T-helper 2 cell treated with Interferon-gamma antibody and Interleukin-4, amounts not matched to agents 5 μg/mL and 100 μg/mL, for 36 hours (primary cell): Measurements from ENCODE around the gene COLGALT1.

Experiments used
- DNase-seq: peaks from one replicate; pipeline ENCODE4 v3.0.0; 2021; ENCODE audit warnings: low spot score
- H3K27ac Mint-ChIP-seq: one replicate; pipeline ENCODE4 v1.8.0; 2021; ENCODE audit warnings: mild to moderate bottlenecking, mixed read lengths
- H3K27me3 Mint-ChIP-seq: one replicate; pipeline ENCODE4 v1.8.0; 2021; ENCODE audit warnings: low read depth, mixed read lengths
- H3K36me3 Mint-ChIP-seq: one replicate; pipeline ENCODE4 v1.8.0; 2021; ENCODE audit warnings: low read depth, mixed read lengths
- H3K4me1 Mint-ChIP-seq: one replicate; pipeline ENCODE4 v1.8.0; 2021; ENCODE audit warnings: low read depth, mixed read lengths
- H3K4me3 Mint-ChIP-seq: one replicate; pipeline ENCODE4 v1.8.0; 2022; ENCODE audit warnings: mild to moderate bottlenecking, moderate library complexity, mixed read lengths
- H3K9me3 Mint-ChIP-seq: one replicate; pipeline ENCODE4 v1.8.0; 2021; ENCODE audit warnings: mixed read lengths

Gene COLGALT1

DNA sequence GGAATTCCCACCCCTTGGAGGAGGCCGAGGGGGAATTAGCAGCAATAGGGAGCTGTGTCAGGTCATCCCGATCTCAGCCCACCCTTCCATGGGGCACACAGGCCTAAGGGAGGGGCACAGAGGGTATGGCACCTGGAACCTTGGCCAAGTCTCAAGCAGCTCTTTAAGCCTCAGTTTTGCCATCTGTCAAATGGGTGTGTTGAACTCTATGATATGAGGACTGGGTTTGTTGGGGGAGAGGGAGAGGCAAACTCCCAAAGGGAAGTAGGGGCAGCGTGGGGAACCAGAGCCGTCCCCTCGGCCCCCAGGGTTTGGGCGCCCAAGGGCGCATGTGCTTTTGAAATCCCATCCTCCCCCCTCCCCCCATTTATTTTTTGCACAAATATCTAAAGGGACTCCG lies 49.7 kb downstream of the COLGALT1 start:
- peaks cover 6% of the 10 kb centered on the region for H3K4me1 Mint-ChIP-seq
- H3K4me3 Mint-ChIP-seq = no peak overlapping the region
- H3K27me3 Mint-ChIP-seq = peaks cover 34% of the 10 kb centered on the region
- H3K27ac Mint-ChIP-seq = no peak overlapping the region
- H3K9me3 Mint-ChIP-seq = no peaks in the 10 kb centered on the region
- H3K36me3 Mint-ChIP-seq = no peaks in the 10 kb centered on the region
- DNase-seq = no peak

DNA sequence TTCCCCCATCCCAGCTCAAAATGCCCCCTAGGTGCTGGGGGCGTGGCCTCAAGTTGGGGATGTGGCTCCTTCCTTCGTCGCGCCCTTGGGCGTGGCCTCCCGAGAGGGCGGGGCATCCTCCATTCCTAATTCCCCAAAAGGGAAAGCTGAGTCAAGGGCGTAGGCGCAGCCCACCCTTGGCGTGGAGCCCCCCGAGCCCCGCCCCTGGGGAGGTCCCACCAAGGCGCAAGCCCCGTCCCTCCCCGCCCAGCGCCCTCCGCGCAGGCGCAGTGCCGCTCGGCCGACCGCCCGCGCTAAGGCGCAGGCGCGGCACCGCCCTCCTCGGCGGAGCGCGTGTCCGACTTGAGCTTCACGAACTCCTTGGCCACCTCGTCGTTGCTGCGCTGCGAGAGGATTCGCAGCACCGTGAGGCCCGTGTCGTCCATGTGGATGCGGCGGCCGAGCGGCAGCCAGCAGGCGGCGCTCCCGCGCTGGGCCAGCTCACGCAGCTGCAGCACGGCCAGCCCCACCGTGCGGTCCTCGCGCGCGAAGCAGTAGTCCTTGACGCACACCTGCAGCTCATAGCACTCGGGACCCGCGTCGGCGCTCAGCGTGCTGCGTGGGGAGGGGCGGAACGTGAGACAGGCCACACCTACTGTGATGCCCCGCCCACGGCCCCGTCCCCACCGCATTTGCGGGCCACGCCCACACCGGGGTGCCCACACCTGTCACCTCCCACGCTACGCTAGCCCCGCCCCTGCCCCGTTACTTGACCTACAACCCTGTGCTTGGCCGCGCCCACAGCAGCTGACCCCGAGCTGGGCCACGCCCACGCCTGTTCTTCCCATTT lies 50.5 kb downstream of the COLGALT1 start:
- Mint-ChIP-seq H3K27ac (no peak overlapping the region), H3K36me3 (no peaks in the 10 kb centered on the region), H3K9me3 (no peaks in the 10 kb centered on the region), H3K27me3 (peaks cover 33% of the 10 kb centered on the region), H3K4me1 (peaks cover 6% of the 10 kb centered on the region), H3K4me3 (peak overlapping the region; percentile 77)
- DNase-seq = peak; percentile 77

DNA sequence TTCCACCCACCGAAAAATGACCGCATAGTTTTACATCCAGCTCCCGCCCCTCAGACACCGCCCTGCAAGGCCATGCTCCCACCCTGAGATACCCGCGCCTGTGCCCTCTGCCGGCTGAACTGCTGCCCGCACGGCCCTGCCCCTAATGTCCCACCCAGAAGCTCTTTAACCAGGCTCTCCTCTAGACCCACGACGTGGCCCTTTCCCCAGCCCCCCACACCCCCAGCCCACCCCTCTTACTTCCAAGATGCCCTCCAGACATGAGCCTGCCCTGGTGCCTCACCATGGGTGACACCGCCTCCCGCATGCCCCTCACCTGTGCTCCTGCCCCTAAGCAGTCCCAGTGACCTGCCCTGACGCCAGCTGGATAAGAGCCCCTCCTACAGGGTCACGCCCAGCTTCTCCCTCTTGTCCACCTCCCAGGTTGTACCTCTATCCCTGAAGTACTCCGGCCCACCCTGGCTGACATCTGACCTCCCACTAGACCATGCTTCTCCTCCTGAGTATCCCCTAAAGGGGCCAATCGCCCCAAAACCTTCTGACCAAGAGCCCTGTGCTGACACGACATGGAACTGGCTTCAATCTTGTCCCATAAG lies 51.2 kb downstream of the COLGALT1 start:
- Mint-ChIP-seq H3K27me3 (peaks cover 28% of the 10 kb centered on the region), H3K9me3 (no peaks in the 10 kb centered on the region), H3K4me1 (peaks cover 6% of the 10 kb centered on the region), H3K36me3 (no peaks in the 10 kb centered on the region), H3K27ac (no peak overlapping the region), H3K4me3 (peak overlapping the region; percentile 77)
- no peak for DNase-seq

DNA sequence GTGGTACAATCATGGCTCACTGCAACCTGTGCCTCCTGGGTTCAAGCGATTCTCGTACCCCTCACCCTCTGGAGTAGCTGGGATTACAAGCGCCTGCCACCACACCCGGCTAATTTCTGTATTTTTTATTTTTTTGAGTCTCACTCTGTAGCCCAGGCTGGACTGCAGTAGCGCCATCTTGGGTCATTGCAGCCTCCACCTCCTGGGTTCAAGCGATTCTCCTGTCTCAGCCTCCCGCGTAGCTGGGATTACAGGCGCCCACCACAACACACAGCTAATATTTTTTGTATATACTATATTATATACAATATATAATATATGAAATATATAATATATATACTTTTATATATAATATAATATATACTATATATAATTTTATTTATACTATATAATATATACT lies 52.5 kb downstream of the COLGALT1 start:
- H3K4me3 Mint-ChIP-seq = no peak overlapping the region
- no peak for DNase-seq
- peaks cover 6% of the 10 kb centered on the region for H3K4me1 Mint-ChIP-seq
- peaks cover 18% of the 10 kb centered on the region for H3K27me3 Mint-ChIP-seq
- H3K36me3 Mint-ChIP-seq = no peaks in the 10 kb centered on the region
- no peaks in the 10 kb centered on the region for H3K9me3 Mint-ChIP-seq
- no peak overlapping the region for H3K27ac Mint-ChIP-seq

DNA sequence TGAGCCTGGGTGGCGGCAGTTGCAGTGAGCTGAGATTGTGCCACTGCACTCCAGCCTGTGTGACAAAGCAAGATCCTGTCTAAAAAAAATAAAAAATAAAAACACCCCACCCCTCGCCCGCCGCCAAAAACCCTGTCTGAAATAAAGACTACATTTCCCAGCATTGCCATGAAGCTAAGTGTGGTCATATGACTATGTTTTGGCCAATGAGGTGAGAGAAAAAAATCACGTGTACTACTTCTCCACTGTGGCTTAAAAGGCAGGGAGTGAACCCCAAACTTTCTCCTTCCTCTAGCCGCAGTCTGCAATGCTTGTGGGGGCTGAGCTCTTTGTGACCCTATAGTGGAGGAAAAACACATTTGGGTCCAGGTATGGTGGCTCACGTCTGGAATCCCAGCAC lies 54.9 kb downstream of the COLGALT1 start:
- Mint-ChIP-seq H3K27me3 (peaks cover 5% of the 10 kb centered on the region), H3K4me3 (no peak overlapping the region), H3K4me1 (peaks cover 6% of the 10 kb centered on the region), H3K27ac (no peak overlapping the region), H3K9me3 (no peaks in the 10 kb centered on the region), H3K36me3 (no peaks in the 10 kb centered on the region)
- DNase-seq = no peak

DNA sequence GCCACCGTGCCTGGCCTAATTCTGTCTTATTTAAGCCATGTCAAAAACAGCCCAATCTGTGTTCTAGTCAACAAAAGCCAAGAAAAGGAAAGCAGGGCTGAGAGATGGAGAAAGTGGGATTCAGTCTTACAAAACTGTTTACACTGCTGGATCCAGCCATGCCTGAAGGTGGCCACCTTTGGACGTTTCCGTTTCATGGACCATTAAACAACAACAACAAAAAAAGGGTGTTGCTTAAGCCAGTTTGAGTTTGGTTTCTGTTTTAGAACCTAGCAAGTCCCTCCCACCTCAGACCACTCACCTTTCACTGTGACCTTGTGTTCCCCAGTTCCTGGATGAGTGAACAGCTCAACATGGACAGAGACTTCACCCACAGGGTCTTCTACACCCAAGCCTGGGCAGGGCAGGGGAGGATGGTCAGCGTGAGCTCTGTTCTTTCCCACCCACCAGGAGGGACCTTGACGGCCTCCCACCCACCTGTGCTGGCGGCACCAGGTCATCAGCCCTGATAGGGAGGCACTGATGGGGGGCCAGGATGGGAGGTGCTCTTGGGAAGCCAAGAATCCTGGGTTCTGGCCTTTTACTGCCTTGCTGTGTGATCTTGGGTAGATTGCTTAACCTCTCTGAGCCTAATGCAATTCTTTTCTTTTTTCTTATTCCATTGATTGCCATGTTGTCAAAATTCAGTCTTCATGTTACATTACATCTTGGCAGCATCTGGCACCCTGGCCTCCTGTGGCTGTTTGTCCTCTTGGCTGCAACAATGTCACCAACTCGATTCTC lies 56.2 kb downstream of the COLGALT1 start:
- Mint-ChIP-seq H3K27me3 (peaks cover 8% of the 10 kb centered on the region), H3K4me1 (peaks cover 3% of the 10 kb centered on the region), H3K4me3 (no peak overlapping the region), H3K27ac (no peak overlapping the region), H3K9me3 (no peaks in the 10 kb centered on the region), H3K36me3 (no peaks in the 10 kb centered on the region)
- DNase-seq = no peak

DNA sequence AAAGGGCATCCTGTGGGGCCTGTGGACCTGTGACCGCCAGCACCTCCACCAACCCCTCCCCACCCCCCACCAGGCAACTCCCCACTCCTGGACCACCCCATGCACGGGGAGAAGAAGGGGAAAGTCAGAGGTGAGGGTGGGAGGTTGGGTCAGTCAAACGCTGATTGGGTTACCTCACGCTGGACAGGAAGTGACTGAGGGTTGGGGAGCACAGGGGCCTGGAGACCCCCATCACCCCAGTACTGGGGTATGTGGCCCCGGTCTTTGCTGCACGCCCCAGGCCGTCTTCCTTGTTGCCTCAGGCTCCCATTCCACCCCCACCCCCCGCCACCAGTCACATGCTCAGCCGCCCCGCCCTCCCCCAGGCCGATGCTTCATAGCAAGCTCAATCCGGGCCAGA lies 59.0 kb downstream of the COLGALT1 start:
- Mint-ChIP-seq H3K27ac (no peak overlapping the region), H3K4me1 (no peaks in the 10 kb centered on the region), H3K36me3 (no peaks in the 10 kb centered on the region), H3K27me3 (peaks cover 19% of the 10 kb centered on the region), H3K4me3 (no peak overlapping the region), H3K9me3 (no peaks in the 10 kb centered on the region)
- no peak for DNase-seq

DNA sequence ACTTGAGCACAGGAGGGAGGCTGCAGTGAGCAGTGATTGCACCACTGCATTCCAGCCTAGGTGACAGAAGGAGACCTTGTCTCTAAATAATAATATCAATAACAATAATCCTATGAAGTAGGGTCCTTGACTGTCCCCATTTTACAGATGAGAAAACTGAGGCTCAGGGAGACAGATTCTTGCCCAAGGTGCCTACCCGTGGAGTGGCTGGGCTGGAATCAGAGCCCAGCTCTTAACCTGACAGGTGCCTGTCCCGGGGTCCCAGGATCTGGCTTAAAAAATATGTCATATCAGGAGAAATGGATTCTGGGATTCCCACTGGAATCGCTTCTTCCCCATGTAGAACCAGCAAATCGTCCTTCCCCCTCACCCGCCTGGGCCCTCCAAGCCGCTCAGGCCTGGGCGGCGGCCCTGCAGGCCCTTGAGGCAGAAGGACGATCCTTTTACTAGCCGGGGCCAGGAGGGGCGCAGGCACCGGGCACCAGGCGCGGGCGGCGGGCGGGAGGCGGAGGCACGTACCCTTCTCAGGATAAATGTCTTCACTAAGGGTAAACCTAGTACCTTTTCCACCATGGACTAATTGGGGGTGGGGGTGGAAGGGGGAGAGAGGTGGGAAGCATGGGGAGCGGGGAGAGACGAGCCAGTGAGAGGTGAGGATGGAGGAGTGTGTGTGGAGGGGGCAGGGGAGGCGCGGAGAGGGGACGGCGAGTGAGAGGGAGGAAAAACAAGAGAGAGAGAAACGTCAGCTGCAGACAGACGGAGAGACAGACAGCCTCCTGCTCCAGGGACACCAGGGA lies 60.6 kb downstream of the COLGALT1 start:
- no peaks in the 10 kb centered on the region for H3K36me3 Mint-ChIP-seq
- H3K9me3 Mint-ChIP-seq = no peaks in the 10 kb centered on the region
- no peak overlapping the region for H3K27ac Mint-ChIP-seq
- no peak for DNase-seq
- no peaks in the 10 kb centered on the region for H3K4me1 Mint-ChIP-seq
- peak overlapping the region; percentile 5 for H3K4me3 Mint-ChIP-seq
- peaks cover 19% of the 10 kb centered on the region for H3K27me3 Mint-ChIP-seq

DNA sequence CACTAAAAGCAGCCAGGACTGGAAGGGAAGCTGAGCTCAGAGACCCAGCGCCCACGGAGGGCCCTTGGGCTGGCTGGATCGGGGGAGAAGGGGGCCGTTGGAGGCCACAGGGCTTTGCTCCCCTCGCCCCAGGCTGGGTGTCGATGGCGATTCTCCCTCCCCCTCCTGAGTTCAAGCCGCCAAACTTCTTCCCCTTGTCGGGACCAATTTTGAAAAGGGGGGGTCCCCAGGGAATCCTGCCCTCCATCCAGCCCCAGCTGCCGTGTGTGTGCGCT lies 61.2 kb downstream of the COLGALT1 start:
- Mint-ChIP-seq H3K9me3 (no peaks in the 10 kb centered on the region), H3K27ac (no peak overlapping the region), H3K4me3 (peak overlapping the region; percentile 5), H3K4me1 (no peaks in the 10 kb centered on the region), H3K36me3 (no peaks in the 10 kb centered on the region), H3K27me3 (peaks cover 19% of the 10 kb centered on the region)
- no peak for DNase-seq

DNA sequence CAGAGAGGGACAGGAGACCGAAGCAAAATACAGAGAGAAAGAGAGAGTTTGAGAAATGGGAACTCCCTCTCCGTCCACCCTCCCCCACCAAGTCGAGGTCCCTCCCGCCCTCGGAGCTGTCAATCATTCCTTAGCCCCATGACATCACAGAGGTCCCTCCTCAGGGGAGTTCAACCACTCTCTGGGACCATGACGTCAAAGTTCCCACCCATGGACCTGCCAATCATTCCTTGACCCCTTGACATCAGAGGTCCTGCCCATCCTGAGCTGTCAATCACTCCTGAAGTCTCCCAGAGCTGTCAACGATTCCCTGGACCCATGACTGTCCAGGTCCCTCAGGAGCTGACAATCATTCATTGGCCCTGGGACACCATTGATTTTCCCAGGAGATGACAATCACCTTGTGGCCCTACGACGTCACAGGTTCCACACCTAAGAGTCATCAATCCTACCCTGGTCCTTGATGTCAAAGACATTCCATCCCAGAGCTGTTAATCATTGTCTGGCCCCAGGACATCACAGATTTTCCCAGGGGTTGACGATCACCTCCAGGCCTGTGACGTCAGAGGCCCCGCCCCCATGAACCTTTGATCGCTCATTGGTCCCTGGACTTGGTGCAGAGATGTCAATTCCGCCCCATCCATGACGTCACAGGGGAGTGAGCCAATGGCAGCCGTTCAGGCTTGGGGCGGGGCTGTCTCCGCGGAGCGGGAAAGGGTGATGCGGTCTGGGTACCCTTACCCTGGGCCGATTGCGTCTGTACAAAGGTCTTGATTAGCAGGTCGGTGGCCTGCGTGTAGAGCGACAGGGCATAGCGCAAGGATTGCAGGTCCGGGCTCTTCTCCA lies 61.7 kb downstream of the COLGALT1 start:
- Mint-ChIP-seq H3K4me1 (peaks cover 4% of the 10 kb centered on the region), H3K9me3 (no peaks in the 10 kb centered on the region), H3K27ac (no peak overlapping the region), H3K36me3 (no peaks in the 10 kb centered on the region), H3K4me3 (no peak overlapping the region), H3K27me3 (peaks cover 19% of the 10 kb centered on the region)
- no peak for DNase-seq

DNA sequence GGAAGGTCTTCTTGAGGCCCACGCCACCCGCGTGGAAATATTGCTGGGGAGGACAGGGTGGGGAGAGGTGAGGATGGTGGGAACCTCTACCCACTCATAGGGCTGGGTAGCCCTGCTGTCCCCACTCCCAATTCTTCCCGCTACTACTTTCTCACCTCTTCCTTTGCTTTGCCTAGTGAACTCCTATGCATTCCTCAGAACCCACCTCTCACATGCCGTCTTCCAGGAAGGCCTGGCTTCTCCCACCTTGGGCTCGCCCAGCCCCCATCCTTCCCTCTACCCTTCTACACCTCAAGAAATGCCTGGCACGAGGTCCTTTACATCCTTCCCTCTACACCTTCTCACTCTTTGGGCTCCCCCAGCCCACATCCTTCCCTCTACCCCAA lies 62.4 kb downstream of the COLGALT1 start:
- Mint-ChIP-seq H3K9me3 (no peaks in the 10 kb centered on the region), H3K27ac (no peak overlapping the region), H3K36me3 (no peaks in the 10 kb centered on the region), H3K4me1 (peaks cover 10% of the 10 kb centered on the region), H3K4me3 (no peak overlapping the region), H3K27me3 (peaks cover 19% of the 10 kb centered on the region)
- DNase-seq = no peak

DNA sequence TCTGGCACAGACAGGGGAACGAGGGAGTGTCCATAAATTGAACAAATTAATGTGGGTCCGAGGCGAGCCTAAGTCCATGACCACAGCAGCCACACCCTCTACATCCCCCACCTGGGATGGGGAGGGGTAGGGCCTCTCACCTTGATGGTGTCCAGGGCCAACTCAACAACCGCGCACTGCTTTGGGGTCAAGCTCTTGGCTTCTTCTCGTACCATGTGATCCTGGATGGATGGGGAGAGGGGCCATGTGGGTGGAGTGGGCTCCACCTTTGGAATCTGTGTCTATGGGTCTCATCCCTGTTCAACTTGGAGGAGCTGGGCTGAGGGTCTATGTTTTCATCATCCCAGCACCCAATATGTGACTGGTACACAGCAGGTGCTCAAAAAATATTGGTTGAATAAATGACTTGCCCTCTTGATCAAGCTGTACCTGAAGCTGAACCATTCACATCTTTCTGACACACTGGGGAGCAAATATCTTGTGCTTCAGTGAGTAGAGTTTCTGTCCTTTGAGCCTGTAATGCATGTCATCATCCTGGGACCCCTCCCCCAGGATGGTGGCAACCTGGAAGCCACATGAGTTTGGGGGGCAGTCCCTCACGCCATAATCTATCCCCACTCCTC lies 62.9 kb downstream of the COLGALT1 start:
- H3K4me1 Mint-ChIP-seq = peaks cover 11% of the 10 kb centered on the region
- no peaks in the 10 kb centered on the region for H3K36me3 Mint-ChIP-seq
- DNase-seq = no peak
- H3K27me3 Mint-ChIP-seq = peaks cover 17% of the 10 kb centered on the region
- H3K4me3 Mint-ChIP-seq = no peak overlapping the region
- H3K9me3 Mint-ChIP-seq = no peaks in the 10 kb centered on the region
- no peak overlapping the region for H3K27ac Mint-ChIP-seq

DNA sequence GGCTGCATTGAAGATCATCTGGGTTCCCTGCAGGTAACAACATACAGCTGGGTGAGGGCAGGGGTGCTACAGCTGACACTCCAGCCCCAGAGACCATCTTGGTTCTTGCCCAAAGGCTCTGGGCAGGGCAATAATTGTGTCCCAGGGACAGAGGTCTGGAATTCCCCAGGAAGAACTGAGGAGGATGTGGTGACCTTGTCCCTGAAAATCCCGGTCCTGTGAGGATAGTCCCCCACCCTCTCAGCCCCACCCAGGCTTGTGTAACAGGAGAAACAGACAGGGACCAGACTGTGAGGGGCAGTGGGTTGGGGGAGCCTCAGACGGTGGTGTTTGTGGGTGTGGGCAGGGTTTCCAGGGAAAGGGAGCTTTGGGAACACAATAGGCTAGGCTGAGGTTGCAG lies 63.5 kb downstream of the COLGALT1 start:
- no peak overlapping the region for H3K27ac Mint-ChIP-seq
- no peak overlapping the region for H3K4me3 Mint-ChIP-seq
- H3K4me1 Mint-ChIP-seq = peaks cover 11% of the 10 kb centered on the region
- no peaks in the 10 kb centered on the region for H3K36me3 Mint-ChIP-seq
- H3K9me3 Mint-ChIP-seq = no peaks in the 10 kb centered on the region
- DNase-seq = no peak
- peaks cover 16% of the 10 kb centered on the region for H3K27me3 Mint-ChIP-seq
